WTC11 (cell line): Measurements from ENCODE around the gene MUC6.

ENCODE experiments used
- ARID4B ChIP-seq: sonication (generic); formaldehyde crosslinking; IDR thresholded peaks from 2 replicates; pipeline ENCODE4 v1.8.0; 2023; ENCODE audit warnings: missing genetic modification reagents, mild to moderate bottlenecking, borderline replicate concordance
- ATF3 ChIP-seq: sonication (generic); formaldehyde crosslinking; conservative IDR thresholded peaks from 2 replicates; pipeline ENCODE4 v1.8.1; 2022; ENCODE audit warnings: mild to moderate bottlenecking, missing genetic modification reagents
- ESRRA ChIP-seq: sonication (generic); formaldehyde crosslinking; IDR thresholded peaks from 2 replicates; pipeline ENCODE4 v1.8.1; 2022; ENCODE audit warnings: mild to moderate bottlenecking, missing genetic modification reagents, borderline replicate concordance
- JUN ChIP-seq: sonication (generic); formaldehyde crosslinking; IDR thresholded peaks from 2 replicates; pipeline ENCODE4 v1.8.0; 2023; ENCODE audit warnings: mild to moderate bottlenecking, missing genetic modification reagents
- NR3C1 ChIP-seq: sonication (generic); formaldehyde crosslinking; conservative IDR thresholded peaks from 2 replicates; pipeline ENCODE4 v1.8.1; 2023; ENCODE audit warnings: low read depth, mild to moderate bottlenecking, missing genetic modification reagents
- PREB ChIP-seq: sonication (generic); formaldehyde crosslinking; IDR thresholded peaks from 2 replicates; pipeline ENCODE4 v1.8.1; 2022; ENCODE audit warnings: mild to moderate bottlenecking, missing genetic modification reagents, moderate library complexity, borderline replicate concordance
- RELA ChIP-seq: sonication (generic); formaldehyde crosslinking; IDR thresholded peaks from 2 replicates; pipeline ENCODE4 v1.8.1; 2022; ENCODE audit warnings: missing genetic modification reagents, mild to moderate bottlenecking, borderline replicate concordance
- USF1 ChIP-seq: sonication (generic); formaldehyde crosslinking; IDR thresholded peaks from 2 replicates; pipeline ENCODE4 v1.8.0; 2022; ENCODE audit warnings: mild to moderate bottlenecking, missing genetic modification reagents
- ZBTB43 ChIP-seq: sonication (generic); formaldehyde crosslinking; IDR thresholded peaks from 2 replicates; pipeline ENCODE4 v1.8.1; 2023; ENCODE audit warnings: mild to moderate bottlenecking, missing genetic modification reagents
- ZMAT4 ChIP-seq: fragments of 250-450 bp; sonication (Bioruptor Pico); IDR thresholded peaks from 2 replicates; pipeline ENCODE4 v1.9.0; 2021; ENCODE audit warnings: mild to moderate bottlenecking
- ZNF121 ChIP-seq: sonication (generic); formaldehyde crosslinking; IDR thresholded peaks from 2 replicates; pipeline ENCODE4 v1.8.0; 2023; ENCODE audit warnings: missing genetic modification reagents

GRCh38 chr11:1009991-1010390, 26.5 kb downstream of the MUC6 start:
- no peak for TF ChIP-seq ZNF121 (CRISPR knock-in tag)
- no peak for TF ChIP-seq JUN (CRISPR knock-in tag)
- TF ChIP-seq ZMAT4 (CRISPR knock-in tag) = no peak
- no peak for TF ChIP-seq NR3C1 (CRISPR knock-in tag)
- no peak for TF ChIP-seq ESRRA (CRISPR knock-in tag)
- no peak for TF ChIP-seq ATF3 (CRISPR knock-in tag)
- no peak for TF ChIP-seq ZBTB43 (CRISPR knock-in tag)
- TF ChIP-seq PREB (CRISPR knock-in tag) = no peak
- TF ChIP-seq USF1 = no peak
- TF ChIP-seq RELA (CRISPR knock-in tag) = no peak
- no peak for TF ChIP-seq ARID4B
